ENCODE data around the gene CTDSP1.

CTDSP1 gene

GRCh38 chr2:218398437-218399390 is 954 bp upstream of the CTDSP1 start:
- in situ Hi-C loops (cut with MboI; ENCODE audit: low sequenced_read_pairs): loop anchor here (10.0 kb wide), 1 partner anchor 94 kb away; no protein-coding TSS in a partner anchor

- in situ Hi-C loops (cut with MboI; ENCODE audit: low sequenced_read_pairs): loop anchor here (25.0 kb wide), 1 partner anchor 437 kb away; the partner anchor contains the start of gene PRKAG3
Observed at GRCh38 chr2:218400167-218400929, 680 bp downstream of the CTDSP1 start.

- in situ Hi-C loops (cut with MboI; ENCODE audit: low sequenced_read_pairs): loop anchor here (25.0 kb wide), 1 partner anchor 436 kb away; the partner anchor contains the start of gene PRKAG3
Observed at GRCh38 chr2:218400930-218401881, 1.5 kb downstream of the CTDSP1 start.

- in situ Hi-C loops (cut with MboI; ENCODE audit: low sequenced_read_pairs): loop anchor here (25.0 kb wide), 1 partner anchor 435 kb away; the partner anchor contains the start of gene PRKAG3
Observed at GRCh38 chr2:218401890-218402289, 2.2 kb downstream of the CTDSP1 start.

GRCh38 chr2:218402491-218402901 is 2.8 kb downstream of the CTDSP1 start:
- in situ Hi-C loops (cut with MboI; ENCODE audit: low sequenced_read_pairs): loop anchor here (25.0 kb wide), 1 partner anchor 435 kb away; the partner anchor contains the start of gene PRKAG3

- in situ Hi-C loops (cut with MboI; ENCODE audit: low sequenced_read_pairs): loop anchor here (25.0 kb wide), 1 partner anchor 434 kb away; the partner anchor contains the start of gene PRKAG3
Observed at GRCh38 chr2:218402911-218403411, 3.3 kb downstream of the CTDSP1 start.

- in situ Hi-C loops (cut with MboI; ENCODE audit: low sequenced_read_pairs): loop anchor here (25.0 kb wide), 1 partner anchor 433 kb away; the partner anchor contains the start of gene PRKAG3
Observed at GRCh38 chr2:218403810-218404209, 4.1 kb downstream of the CTDSP1 start.

GRCh38 chr2:218404351-218405085 is 4.8 kb downstream of the CTDSP1 start:
- in situ Hi-C loops (cut with MboI; ENCODE audit: low sequenced_read_pairs): loop anchor here (25.0 kb wide), 1 partner anchor 433 kb away; the partner anchor contains the start of gene PRKAG3

GRCh38 chr2:218405086-218405745 is 5.5 kb downstream of the CTDSP1 start:
- in situ Hi-C loops (cut with MboI; ENCODE audit: low sequenced_read_pairs): loop anchor here (25.0 kb wide), 1 partner anchor 432 kb away; the partner anchor contains the start of gene PRKAG3

- in situ Hi-C loops (cut with MboI; ENCODE audit: low sequenced_read_pairs): loop anchor here (25.0 kb wide), 1 partner anchor 432 kb away; the partner anchor contains the start of gene PRKAG3
Observed at GRCh38 chr2:218405746-218406208, 6.1 kb downstream of the CTDSP1 start.

- in situ Hi-C loops (cut with MboI; ENCODE audit: low sequenced_read_pairs): loop anchor here (25.0 kb wide), 1 partner anchor 431 kb away; the partner anchor contains the start of gene PRKAG3
Observed at GRCh38 chr2:218406209-218406948, 6.7 kb downstream of the CTDSP1 start.

- in situ Hi-C loops (cut with MboI; ENCODE audit: low sequenced_read_pairs): loop anchor here (25.0 kb wide), 1 partner anchor 430 kb away; the partner anchor contains the start of gene PRKAG3
Observed at GRCh38 chr2:218406949-218407618, 7.4 kb downstream of the CTDSP1 start.

- in situ Hi-C loops (cut with MboI; ENCODE audit: low sequenced_read_pairs): loop anchor here (25.0 kb wide), 1 partner anchor 430 kb away; the partner anchor contains the start of gene PRKAG3
Observed at GRCh38 chr2:218407717-218408116, 8.0 kb downstream of the CTDSP1 start.

- in situ Hi-C loops (cut with MboI; ENCODE audit: low sequenced_read_pairs): loop anchor here (25.0 kb wide), 1 partner anchor 419 kb away; the partner anchor contains the start of gene PRKAG3
Observed at GRCh38 chr2:218418321-218418716, 18.7 kb downstream of the CTDSP1 start.

- in situ Hi-C loops (cut with MboI; ENCODE audit: low sequenced_read_pairs): loop anchor here (25.0 kb wide), 1 partner anchor 418 kb away; the partner anchor contains the start of gene PRKAG3
Observed at GRCh38 chr2:218418717-218419458, 19.2 kb downstream of the CTDSP1 start, which contains the start of gene VIL1. TSS of gene VIL1 (plus strand) at chr2:218419123. CDS start at chr2:218423779, 4,656 bp downstream.

Data from HL-60/S4 treated with retinoic acid at 250 ng/mL for 4 days and 3 days (cell line).